Fibroblast of villous mesenchyme (primary cell): Measurements from ENCODE around the gene PPFIBP2. TPM values are rescaled to one million over a fixed set of nuclear protein-coding genes. Genes with fewer than 3 reads are reported as not detected.

ENCODE experiments used
- DNase-seq: peaks from one replicate; pipeline ENCODE4 v3.0.0-alpha.2; 2010; ENCODE audit warnings: low read depth
- H3K4me3 ChIP-seq: 2 replicates; pipeline ENCODE4 v1.5.1; 2011; ENCODE audit warnings: low read depth, mild to moderate bottlenecking, low read length
- total RNA-seq: library from RNA; depleted of rRNA; stranded (reverse); fragments of >200 nt; gene quantifications from 2 replicates; pipeline ENCODE4 v1.2.3, GENCODE V29; 2012
- TF ChIP-seq, protein P1 (sequence below): IDR thresholded peaks from 2 replicates; pipeline ENCODE4 v1.5.1; 2012; ENCODE audit warnings: low read depth, mild to moderate bottlenecking, low read length; ENCODE audit not compliant: insufficient read depth

PPFIBP2 gene
- total RNA-seq, 1 donor: 20.3 TPM

DNA sequence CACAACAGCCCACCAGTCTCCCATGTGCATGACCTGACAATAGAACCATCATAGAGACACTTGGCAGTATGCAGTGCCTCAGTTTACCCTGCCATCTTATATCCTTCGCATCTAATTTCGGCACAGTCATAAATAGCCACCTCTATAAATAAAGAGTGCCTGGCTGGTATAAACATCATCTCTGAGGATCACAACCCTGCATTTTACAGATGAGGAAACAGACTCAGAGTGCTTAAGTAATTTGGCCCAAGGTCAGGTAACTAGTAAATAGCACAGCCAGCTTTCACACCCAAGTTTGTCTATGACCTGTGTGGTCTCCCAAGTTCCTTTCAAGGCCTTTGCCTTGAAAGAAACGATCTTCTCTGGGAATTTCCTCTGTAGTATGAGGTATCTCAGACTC lies 114.9 kb downstream of the PPFIBP2 start:
- TF ChIP-seq, protein P1, sequence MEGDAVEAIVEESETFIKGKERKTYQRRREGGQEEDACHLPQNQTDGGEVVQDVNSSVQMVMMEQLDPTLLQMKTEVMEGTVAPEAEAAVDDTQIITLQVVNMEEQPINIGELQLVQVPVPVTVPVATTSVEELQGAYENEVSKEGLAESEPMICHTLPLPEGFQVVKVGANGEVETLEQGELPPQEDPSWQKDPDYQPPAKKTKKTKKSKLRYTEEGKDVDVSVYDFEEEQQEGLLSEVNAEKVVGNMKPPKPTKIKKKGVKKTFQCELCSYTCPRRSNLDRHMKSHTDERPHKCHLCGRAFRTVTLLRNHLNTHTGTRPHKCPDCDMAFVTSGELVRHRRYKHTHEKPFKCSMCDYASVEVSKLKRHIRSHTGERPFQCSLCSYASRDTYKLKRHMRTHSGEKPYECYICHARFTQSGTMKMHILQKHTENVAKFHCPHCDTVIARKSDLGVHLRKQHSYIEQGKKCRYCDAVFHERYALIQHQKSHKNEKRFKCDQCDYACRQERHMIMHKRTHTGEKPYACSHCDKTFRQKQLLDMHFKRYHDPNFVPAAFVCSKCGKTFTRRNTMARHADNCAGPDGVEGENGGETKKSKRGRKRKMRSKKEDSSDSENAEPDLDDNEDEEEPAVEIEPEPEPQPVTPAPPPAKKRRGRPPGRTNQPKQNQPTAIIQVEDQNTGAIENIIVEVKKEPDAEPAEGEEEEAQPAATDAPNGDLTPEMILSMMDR: no peak
- DNase-seq: no peak
- H3K4me3 ChIP-seq: no peak overlapping the region

DNA sequence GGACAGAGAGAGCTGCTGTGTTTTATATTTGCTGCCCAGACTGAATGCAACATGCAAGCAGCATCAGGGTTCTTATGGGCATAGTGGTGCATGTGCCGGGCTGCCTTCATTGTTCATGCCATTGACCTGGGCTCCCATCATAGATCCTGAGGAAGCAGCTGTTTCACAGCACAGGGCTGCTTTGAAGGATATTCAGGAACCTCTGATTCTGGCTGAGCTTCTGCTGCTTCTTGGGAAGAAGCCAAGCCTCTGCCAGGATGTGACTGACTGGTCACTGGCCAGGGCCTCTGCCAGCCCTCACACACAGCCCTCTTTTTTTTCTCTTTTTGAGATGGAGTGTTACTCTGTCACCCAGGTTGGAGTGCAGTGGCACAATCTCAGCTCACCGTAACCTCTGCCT lies 116.2 kb downstream of the PPFIBP2 start:
- no peak for DNase-seq
- TF ChIP-seq, protein P1: no peak
- no peak overlapping the region for H3K4me3 ChIP-seq

DNA sequence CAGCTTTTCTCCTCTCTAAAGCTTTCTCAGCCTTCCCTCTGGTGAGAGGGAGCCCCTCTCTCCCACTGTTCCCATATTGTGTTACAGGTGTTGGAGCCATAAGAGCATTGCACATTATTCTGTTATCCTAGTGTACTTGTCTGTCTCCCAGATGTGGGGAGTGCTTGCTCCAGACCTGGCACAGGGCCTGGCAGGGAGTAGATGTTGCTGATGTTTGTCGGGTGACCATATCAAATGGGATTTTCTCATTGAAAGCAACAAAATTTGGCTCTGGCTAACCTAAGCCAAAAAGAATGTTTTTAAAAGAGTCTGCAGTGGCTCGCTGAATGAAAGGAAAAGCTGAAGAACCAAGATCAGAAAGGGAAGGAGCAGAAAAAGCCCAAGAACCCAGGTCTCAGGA lies 118.4 kb downstream of the PPFIBP2 start:
- DNase-seq: no peak
- TF ChIP-seq, protein P1: no peak
- H3K4me3 ChIP-seq: no peak overlapping the region

DNA sequence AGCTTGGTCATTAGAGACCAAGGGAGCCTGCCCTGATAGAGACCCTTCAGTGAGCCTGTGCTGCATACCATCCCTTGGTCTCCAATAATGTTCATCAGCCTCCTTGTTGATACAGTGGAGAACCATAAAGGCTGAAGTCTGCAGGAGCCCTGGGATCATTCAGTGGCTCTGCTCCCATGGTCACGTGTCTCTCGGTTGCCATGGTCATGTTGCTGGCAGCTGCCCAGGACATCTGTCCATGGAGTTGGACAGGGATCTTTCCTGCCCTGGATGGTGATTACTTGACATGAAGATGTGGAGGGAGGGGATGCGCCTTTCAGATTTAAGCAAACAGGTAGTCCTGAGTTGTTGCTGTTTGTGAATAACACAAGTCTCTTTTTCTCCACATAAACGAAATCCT lies 121.3 kb downstream of the PPFIBP2 start:
- H3K4me3 ChIP-seq: no peak overlapping the region
- DNase-seq: no peak
- TF ChIP-seq, protein P1: no peak

DNA sequence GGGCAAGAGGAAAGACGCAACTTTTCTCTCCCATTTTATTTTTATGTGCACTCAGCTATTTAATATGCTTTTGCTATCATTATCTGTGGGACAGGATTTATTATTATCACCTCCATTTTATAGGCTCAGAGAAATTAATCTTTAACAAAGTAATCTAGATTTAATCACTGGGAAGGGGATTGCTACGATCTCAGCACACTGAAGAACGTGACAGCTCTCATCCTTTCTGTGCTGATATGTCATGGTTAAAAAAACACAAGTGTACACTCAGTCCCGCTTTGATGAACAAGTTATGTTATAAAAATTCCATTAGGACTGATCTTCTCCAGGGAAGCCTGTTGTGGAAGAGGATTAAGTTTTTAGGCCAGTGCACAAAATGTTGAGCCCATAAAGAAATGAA lies 121.9 kb downstream of the PPFIBP2 start:
- no peak for DNase-seq
- H3K4me3 ChIP-seq: no peak overlapping the region
- TF ChIP-seq, protein P1: no peak

DNA sequence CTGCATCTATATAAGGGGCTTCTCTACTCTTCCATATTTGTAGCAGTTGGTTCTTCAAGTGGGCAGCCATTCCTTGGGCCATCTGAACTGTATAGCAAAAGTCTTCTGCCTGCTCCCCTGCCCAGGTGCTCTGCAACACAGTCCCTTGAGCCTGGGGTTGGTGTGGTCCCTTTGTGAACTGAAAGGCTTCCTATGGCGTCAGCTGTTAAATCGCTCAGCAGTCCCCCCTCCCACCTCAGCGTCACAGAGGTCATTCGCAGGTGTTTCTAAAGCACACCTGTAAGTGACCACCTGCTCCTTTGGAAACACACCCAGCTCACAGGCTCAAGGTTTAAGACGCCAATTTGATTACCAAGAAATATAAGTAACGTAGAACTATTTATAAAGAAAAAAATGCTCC lies 122.6 kb downstream of the PPFIBP2 start:
- H3K4me3 ChIP-seq: no peak overlapping the region
- DNase-seq: no peak
- TF ChIP-seq, protein P1: no peak

DNA sequence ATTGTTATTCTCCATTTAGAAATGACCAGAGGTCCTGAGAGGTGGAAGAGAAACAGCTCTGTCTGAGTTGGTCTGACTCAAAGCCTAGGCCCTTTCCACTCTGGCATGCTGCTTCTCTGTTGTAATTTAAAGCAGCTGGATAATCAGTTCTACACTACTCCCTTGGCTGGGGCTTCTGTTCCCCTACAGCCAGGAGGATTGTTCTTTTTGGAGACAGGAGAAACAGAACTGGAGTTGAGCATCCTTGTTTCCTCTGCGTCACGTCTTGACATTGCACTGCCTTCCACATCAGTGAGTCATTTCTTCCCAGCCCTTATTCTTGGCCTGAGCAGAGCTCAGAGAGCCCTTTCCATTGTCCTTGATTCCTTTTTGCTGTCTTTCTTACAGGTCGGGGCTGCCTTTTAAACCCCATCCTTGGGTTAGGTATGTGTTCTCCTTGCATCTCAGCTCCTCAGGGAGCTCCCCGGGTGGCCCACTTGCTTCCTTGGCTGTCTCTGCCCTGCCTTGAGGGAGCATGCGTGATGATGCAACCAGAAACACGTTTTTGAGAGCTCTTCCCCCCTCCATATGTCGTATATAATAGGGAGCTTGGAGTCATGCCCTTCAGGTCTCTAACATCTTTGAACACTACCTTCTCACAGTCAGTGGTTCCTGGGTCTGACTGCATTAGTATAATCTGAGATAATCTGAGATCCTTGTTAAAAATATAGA lies 123.8 kb downstream of the PPFIBP2 start:
- no peak overlapping the region for H3K4me3 ChIP-seq
- peak; percentile 38 for DNase-seq
- TF ChIP-seq, protein P1: no peak
